ENCODE data around the gene TBL1Y.

Gene TBL1Y

GRCh38 chrY:6968191-6968590 is 57.7 kb downstream of the TBL1Y start:
- TF ChIP-seq CTCF (IDR thresholded peaks at IDR 0.05; ENCODE audit: control extremely low read depth, extremely low read depth, low read depth, missing control alignments), result no peak
- DNase-seq (ENCODE audit: extremely low spot score), result no peak

DNA sequence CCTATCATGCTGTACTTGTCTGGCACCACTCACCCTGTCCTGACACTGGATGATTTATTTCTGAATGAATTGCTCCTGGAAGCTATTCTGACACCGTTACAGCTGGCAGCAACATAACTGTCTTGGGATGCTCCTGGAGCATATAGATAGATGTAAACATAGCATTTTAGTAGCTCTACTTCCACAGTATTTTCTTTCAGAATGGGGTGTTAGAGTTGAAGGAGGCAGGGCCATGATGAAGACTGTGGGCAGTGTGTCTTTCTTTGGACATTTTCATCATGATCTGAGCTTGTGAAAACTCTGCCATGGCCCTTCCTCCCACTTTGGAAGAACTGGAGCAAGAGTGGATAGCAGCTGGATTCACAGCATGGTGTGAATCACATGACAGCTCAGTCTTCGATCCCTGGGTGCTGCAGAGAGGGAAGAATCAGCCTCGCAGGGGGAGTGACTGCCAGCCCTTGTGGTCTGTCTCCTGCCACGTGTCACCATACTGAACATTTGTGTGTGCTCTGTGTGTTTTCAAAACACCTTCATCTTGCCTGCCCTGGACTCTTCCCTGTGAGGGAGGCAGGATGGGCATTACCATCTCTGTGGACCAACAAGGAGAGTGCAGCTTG is 61.9 kb downstream of the TBL1Y start:
- ChIA-PET POLR2A (no interaction called here), CTCF (no interaction called here)
- TF ChIP-seq CTCF (IDR thresholded peaks at IDR 0.05; ENCODE audit: control extremely low read depth, extremely low read depth, low read depth, missing control alignments), result no peak
- no peak for DNase-seq (ENCODE audit: extremely low spot score)

More at GRCh38 chrY:6968191-6968590, 57.7 kb downstream of the TBL1Y start:
- POLR2A ChIA-PET, result no interaction called here
- CTCF ChIA-PET, result interaction anchor here (0.9 kb wide), 1 partner anchor 117 kb away, joined by 3 read pairs; no protein-coding TSS in a partner anchor

GRCh38 chrY:6974971-6975370 is 64.5 kb downstream of the TBL1Y start:
- TF ChIP-seq CTCF (IDR thresholded peaks at IDR 0.05; ENCODE audit: control extremely low read depth, extremely low read depth, low read depth, missing control alignments), result no peak
- ChIA-PET POLR2A (no interaction called here), CTCF (interaction anchor here (1.4 kb wide), 2 partner anchors 110 to 113 kb away, joined by 4 read pairs; no protein-coding TSS in a partner anchor)
- DNase-seq (ENCODE audit: extremely low spot score), result no peak

DNA sequence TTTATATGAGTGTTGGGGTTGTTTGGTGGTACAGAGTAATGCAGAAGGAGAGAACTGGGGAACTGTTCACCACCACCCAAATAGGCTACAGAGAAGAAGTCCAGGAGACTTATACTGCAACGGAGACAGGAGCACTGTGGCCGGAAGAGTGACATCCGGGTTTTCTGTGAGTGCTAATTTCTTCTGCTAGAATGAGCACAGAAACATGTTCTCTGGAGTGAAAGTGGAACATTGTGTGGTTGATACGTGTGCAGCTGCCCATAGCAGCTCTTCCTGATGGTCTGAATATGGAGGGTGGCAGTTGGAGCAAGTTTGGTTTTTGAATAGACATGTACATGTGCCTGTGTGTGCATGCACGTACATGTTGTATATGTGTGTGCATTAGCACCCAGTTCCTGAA is 67.3 kb downstream of the TBL1Y start:
- ChIA-PET CTCF (no interaction called here), POLR2A (no interaction called here)
- TF ChIP-seq CTCF (IDR thresholded peaks at IDR 0.05; ENCODE audit: control extremely low read depth, extremely low read depth, low read depth, missing control alignments), result no peak
- DNase-seq (ENCODE audit: extremely low spot score), result no peak

DNA sequence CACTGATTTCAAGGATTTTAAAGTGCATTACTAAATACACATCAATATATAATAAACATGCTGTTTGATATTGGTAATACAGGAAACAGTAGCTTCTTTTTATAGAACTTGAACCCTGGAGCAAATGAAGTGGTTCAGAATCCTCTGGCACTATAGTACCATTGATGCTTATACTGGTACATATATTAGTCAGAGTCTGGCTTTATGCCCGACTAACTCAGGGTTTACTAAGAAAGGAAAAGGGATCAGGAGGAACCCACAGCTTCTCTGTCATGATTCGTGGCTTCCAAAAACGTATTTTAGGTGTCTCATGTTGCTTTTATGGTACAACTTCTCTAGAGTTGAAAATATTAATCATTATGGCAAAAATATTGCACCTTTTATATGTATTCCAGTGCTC is 72.7 kb downstream of the TBL1Y start:
- no peak for DNase-seq (ENCODE audit: extremely low spot score)
- CTCF ChIA-PET, result interaction anchor here (1.1 kb wide), 1 partner anchor 19 kb away, joined by 3 read pairs; no protein-coding TSS in a partner anchor
- TF ChIP-seq CTCF (IDR thresholded peaks at IDR 0.05; ENCODE audit: control extremely low read depth, extremely low read depth, low read depth, missing control alignments), result no peak
- POLR2A ChIA-PET, result no interaction called here

- CTCF ChIA-PET, result no interaction called here
- DNase-seq (ENCODE audit: extremely low spot score), result no peak
- POLR2A ChIA-PET, result no interaction called here
- TF ChIP-seq CTCF (IDR thresholded peaks at IDR 0.05; ENCODE audit: control extremely low read depth, extremely low read depth, low read depth, missing control alignments), result no peak
These were observed 77.3 kb downstream of the TBL1Y start for GRCh38 chrY:6987811-6988210.
